GM15510 (cell line): ENCODE measurements around the gene RIIAD1.

Experiments
- POLR2A ChIP-seq: IDR thresholded peaks from 3 replicates; pipeline ENCODE4 v1.6.1; 2011; ENCODE audit warnings: borderline replicate concordance; ENCODE audit not compliant: insufficient read length; ENCODE audit errors: extremely low read depth

Gene RIIAD1

GRCh38 chr1:151760597-151761385 lies 39.5 kb downstream of the RIIAD1 start:
- no peak for TF ChIP-seq POLR2A

GRCh38 chr1:151762941-151763921 lies 41.9 kb downstream of the RIIAD1 start, which contains the start of gene MRPL9:
Gene MRPL9 (minus strand): TSS chr1:151763496. CDS start chr1:151763479, 17 bp downstream.
- peak; percentile 83 for TF ChIP-seq POLR2A

DNA sequence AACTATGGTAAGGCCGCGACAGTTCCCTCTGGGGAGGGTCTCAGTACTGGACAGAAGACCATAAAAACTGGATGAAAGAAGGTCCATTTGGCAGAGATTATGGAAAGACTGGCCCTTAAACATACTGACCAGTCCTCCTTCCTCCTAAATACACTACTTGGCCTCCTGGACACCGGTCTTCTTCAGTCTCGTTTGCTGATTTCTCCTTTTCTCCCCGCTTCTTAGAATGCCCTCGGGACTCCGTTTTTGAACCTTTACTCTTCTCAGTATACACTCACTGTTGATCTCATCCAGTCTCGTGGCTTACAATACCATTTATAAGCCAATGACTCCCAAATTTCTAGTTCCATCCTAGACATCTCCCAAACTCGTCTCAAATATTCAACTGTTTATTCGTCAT lies 42.7 kb downstream of the RIIAD1 start:
- TF ChIP-seq POLR2A: no peak

- no peak for TF ChIP-seq POLR2A
These were observed 52.4 kb downstream of the RIIAD1 start for GRCh38 chr1:151773702-151774101.

GRCh38 chr1:151774256-151774922 lies 53.1 kb downstream of the RIIAD1 start:
- no peak for TF ChIP-seq POLR2A

GRCh38 chr1:151775894-151776664 lies 54.8 kb downstream of the RIIAD1 start:
- TF ChIP-seq POLR2A: no peak

- TF ChIP-seq POLR2A: no peak
These were observed 55.3 kb downstream of the RIIAD1 start for GRCh38 chr1:151776665-151777062.

- no peak for TF ChIP-seq POLR2A
These were observed 56.0 kb downstream of the RIIAD1 start for GRCh38 chr1:151777317-151777716.
